HK-2 (cell line): ENCODE results near the gene GALNT10.
A peak's percentile ranks its signal among the peaks of the same experiment; 100 is the strongest.

Experiments
- DNase-seq: peaks from one replicate; pipeline ENCODE4 v3.0.0-alpha.2; 2018; ENCODE audit not compliant: unreplicated experiment

The GALNT10 gene

GRCh38 chr5:154444556-154445421, 254.3 kb downstream of the GALNT10 start:
- DNase-seq = peak; percentile 16

- DNase-seq = peak; percentile 91
Measured at GRCh38 chr5:154445422-154446194, 255.1 kb downstream of the GALNT10 start, which contains the start of gene SAP30L. Gene SAP30L (plus strand): TSS chr5:154445997. CDS start chr5:154446605, 608 bp downstream.

GRCh38 chr5:154446195-154447088, 255.9 kb downstream of the GALNT10 start:
- peak; percentile 54 for DNase-seq

GRCh38 chr5:154447089-154447725, 256.7 kb downstream of the GALNT10 start:
- DNase-seq = no peak

- no peak for DNase-seq
Measured at GRCh38 chr5:154449786-154450185, 259.3 kb downstream of the GALNT10 start.

GRCh38 chr5:154451957-154452356, 261.4 kb downstream of the GALNT10 start:
- DNase-seq = no peak

GRCh38 chr5:154455585-154455984, 265.1 kb downstream of the GALNT10 start:
- DNase-seq = no peak

- no peak for DNase-seq
Measured at GRCh38 chr5:154456540-154456939, 266.0 kb downstream of the GALNT10 start.

GRCh38 chr5:154459015-154459414, 268.5 kb downstream of the GALNT10 start:
- DNase-seq = no peak

GRCh38 chr5:154460172-154460571, 269.6 kb downstream of the GALNT10 start:
- no peak for DNase-seq

GRCh38 chr5:154461531-154461930, 271.0 kb downstream of the GALNT10 start:
- DNase-seq = no peak

- no peak for DNase-seq
Measured at GRCh38 chr5:154464438-154464837, 273.9 kb downstream of the GALNT10 start.

- DNase-seq = no peak
Measured at GRCh38 chr5:154465169-154465568, 274.6 kb downstream of the GALNT10 start.

GRCh38 chr5:154466147-154466546, 275.6 kb downstream of the GALNT10 start:
- no peak for DNase-seq

- DNase-seq = no peak
Measured at GRCh38 chr5:154466671-154467070, 276.1 kb downstream of the GALNT10 start.

- peak; percentile 66 for DNase-seq
Measured at GRCh38 chr5:154467655-154468354, 277.3 kb downstream of the GALNT10 start.

- DNase-seq = no peak
Measured at GRCh38 chr5:154470137-154470536, 279.6 kb downstream of the GALNT10 start.
